SK-N-SH treated with all-trans-retinoic acid at 6 μM for 48 hours (cell line): ENCODE data around the gene GIN1.
"Not testable (repeated sequence)": the region's sequence is repeated elsewhere in the genome, so short reads cannot be mapped to it uniquely, and the experiment has no call there.

Experiments
- ATAC-seq: fragments of 200-7000 bp; cut with Tn5 transposase; 3 replicates; pipeline ENCODE4 v1.9.1; 2020; ENCODE audit warnings: mild to moderate bottlenecking, moderate library complexity
- ARNTL ChIP-seq: fragments of 450-650 bp; formaldehyde crosslinking; IDR thresholded peaks from 2 replicates; pipeline ENCODE4 v1.5.0; 2020; ENCODE audit warnings: low read depth, mild to moderate bottlenecking, moderate library complexity, borderline replicate concordance
- BACH2 ChIP-seq: fragments of 250-450 bp; sonication (Bioruptor Pico); IDR thresholded peaks from 2 replicates; pipeline ENCODE4 v1.9.0; 2021; ENCODE audit warnings: mild to moderate bottlenecking, borderline replicate concordance
- CREB5 ChIP-seq: fragments of 250-450 bp; sonication (Bioruptor Pico); IDR thresholded peaks from 2 replicates; pipeline ENCODE4 v1.5.1; 2020; ENCODE audit warnings: low read depth, mild to moderate bottlenecking, moderate library complexity
- CSDC2 ChIP-seq: fragments of 250-450 bp; sonication (Bioruptor Pico); IDR thresholded peaks from 2 replicates; pipeline ENCODE4 v1.5.0; 2020; ENCODE audit warnings: mild to moderate bottlenecking, moderate library complexity
- CSRNP3 ChIP-seq: fragments of 250-450 bp; sonication (Bioruptor Pico); IDR thresholded peaks from 2 replicates; pipeline ENCODE4 v1.5.1; 2021; ENCODE audit warnings: mild to moderate bottlenecking, moderate library complexity
- ESRRG ChIP-seq: fragments of 250-450 bp; sonication (Bioruptor Pico); IDR thresholded peaks from 2 replicates; pipeline ENCODE4 v1.6.1; 2021; ENCODE audit warnings: mild to moderate bottlenecking
- GLIS3 ChIP-seq: fragments of 250-450 bp; sonication (Bioruptor Pico); IDR thresholded peaks from 2 replicates; pipeline ENCODE4 v1.5.0; 2020; ENCODE audit warnings: mild to moderate bottlenecking, moderate library complexity
- ISL1 ChIP-seq: fragments of 250-450 bp; sonication (Bioruptor Pico); IDR thresholded peaks from 2 replicates; pipeline ENCODE4 v2.1.2; 2022; ENCODE audit warnings: mild to moderate bottlenecking, moderate library complexity
- OSR1 ChIP-seq: fragments of 250-450 bp; sonication (Bioruptor Pico); IDR thresholded peaks from 2 replicates; pipeline ENCODE4 v1.8.0; 2022; ENCODE audit warnings: moderate library complexity, mild to moderate bottlenecking, inconsistent platforms
- PATZ1 ChIP-seq: fragments of 250-450 bp; sonication (Bioruptor Pico); IDR thresholded peaks from 2 replicates; pipeline ENCODE4 v1.8.0; 2020; ENCODE audit warnings: mild to moderate bottlenecking, moderate library complexity, borderline replicate concordance
- POU6F1 ChIP-seq: fragments of 250-450 bp; sonication (Bioruptor Pico); IDR thresholded peaks from 2 replicates; pipeline ENCODE4 v1.8.0; 2021; ENCODE audit warnings: low read depth, mild to moderate bottlenecking, moderate library complexity, borderline replicate concordance
- PPARA ChIP-seq: fragments of 250-450 bp; sonication (Bioruptor Pico); IDR thresholded peaks from 2 replicates; pipeline ENCODE4 v1.5.0; 2020; ENCODE audit warnings: mild to moderate bottlenecking, borderline replicate concordance
- SNAI2 ChIP-seq: fragments of 250-450 bp; sonication (Bioruptor Pico); IDR thresholded peaks from 2 replicates; pipeline ENCODE4 v1.5.0; 2020; ENCODE audit warnings: mild to moderate bottlenecking, moderate library complexity
- TCF4 ChIP-seq: fragments of 250-450 bp; sonication (Bioruptor Pico); IDR thresholded peaks from 2 replicates; pipeline ENCODE4 v1.8.0; 2021; ENCODE audit warnings: mild to moderate bottlenecking, moderate library complexity, borderline replicate concordance
- TOX ChIP-seq: fragments of 250-450 bp; sonication (Bioruptor Pico); IDR thresholded peaks from 2 replicates; pipeline ENCODE4 v1.8.0; 2021; ENCODE audit warnings: mild to moderate bottlenecking, moderate library complexity, borderline replicate concordance
- ZC3H10 ChIP-seq: fragments of 250-450 bp; sonication (Bioruptor Pico); IDR thresholded peaks from 2 replicates; pipeline ENCODE4 v1.5.1; 2021; ENCODE audit warnings: mild to moderate bottlenecking, moderate library complexity
- ZFP3 ChIP-seq: fragments of 250-450 bp; sonication (Bioruptor Pico); IDR thresholded peaks from 2 replicates; pipeline ENCODE4 v1.5.0; 2020; ENCODE audit warnings: mild to moderate bottlenecking, moderate library complexity
- ZFP30 ChIP-seq: fragments of 450-650 bp; formaldehyde crosslinking; IDR thresholded peaks from 2 replicates; pipeline ENCODE4 v1.5.0; 2022; ENCODE audit warnings: mild to moderate bottlenecking, moderate library complexity
- ZNF565 ChIP-seq: fragments of 450-650 bp; formaldehyde crosslinking; conservative IDR thresholded peaks from 2 replicates; pipeline ENCODE4 v1.5.0; 2020; ENCODE audit warnings: low read depth, mild to moderate bottlenecking, moderate library complexity
- ZNF70 ChIP-seq: fragments of 450-650 bp; formaldehyde crosslinking; IDR thresholded peaks from 2 replicates; pipeline ENCODE4 v1.5.0; 2020; ENCODE audit warnings: mild to moderate bottlenecking, moderate library complexity
- ZNF8 ChIP-seq: fragments of 450-650 bp; formaldehyde crosslinking; IDR thresholded peaks from 2 replicates; pipeline ENCODE4 v1.5.0; 2020; ENCODE audit warnings: mild to moderate bottlenecking, moderate library complexity
- TF ChIP-seq, protein P1 (sequence below): fragments of 250-450 bp; sonication (Bioruptor Pico); IDR thresholded peaks from 2 replicates; pipeline ENCODE4 v1.5.0; 2020; ENCODE audit warnings: mild to moderate bottlenecking, moderate library complexity

Gene GIN1

GRCh38 chr5:103079796-103080195 lies 40.1 kb downstream of the GIN1 start:
- TF ChIP-seq GLIS3 (CRISPR knock-in tag) (no peak), TOX (CRISPR knock-in tag) (no peak), ZFP30 (CRISPR knock-in tag) (no peak), ZC3H10 (CRISPR knock-in tag) (no peak), BACH2 (no peak), OSR1 (no peak), ZFP3 (CRISPR knock-in tag) (no peak), CREB5 (CRISPR knock-in tag) (no peak), TCF4 (no peak), PATZ1 (CRISPR knock-in tag) (no peak), SNAI2 (CRISPR knock-in tag) (no peak), ESRRG (CRISPR knock-in tag) (no peak), ISL1 (CRISPR knock-in tag) (no peak), CSRNP3 (CRISPR knock-in tag) (no peak), ZNF565 (no peak), ARNTL (CRISPR knock-in tag) (no peak), CSDC2 (CRISPR knock-in tag) (no peak)
- TF ChIP-seq, protein P1, sequence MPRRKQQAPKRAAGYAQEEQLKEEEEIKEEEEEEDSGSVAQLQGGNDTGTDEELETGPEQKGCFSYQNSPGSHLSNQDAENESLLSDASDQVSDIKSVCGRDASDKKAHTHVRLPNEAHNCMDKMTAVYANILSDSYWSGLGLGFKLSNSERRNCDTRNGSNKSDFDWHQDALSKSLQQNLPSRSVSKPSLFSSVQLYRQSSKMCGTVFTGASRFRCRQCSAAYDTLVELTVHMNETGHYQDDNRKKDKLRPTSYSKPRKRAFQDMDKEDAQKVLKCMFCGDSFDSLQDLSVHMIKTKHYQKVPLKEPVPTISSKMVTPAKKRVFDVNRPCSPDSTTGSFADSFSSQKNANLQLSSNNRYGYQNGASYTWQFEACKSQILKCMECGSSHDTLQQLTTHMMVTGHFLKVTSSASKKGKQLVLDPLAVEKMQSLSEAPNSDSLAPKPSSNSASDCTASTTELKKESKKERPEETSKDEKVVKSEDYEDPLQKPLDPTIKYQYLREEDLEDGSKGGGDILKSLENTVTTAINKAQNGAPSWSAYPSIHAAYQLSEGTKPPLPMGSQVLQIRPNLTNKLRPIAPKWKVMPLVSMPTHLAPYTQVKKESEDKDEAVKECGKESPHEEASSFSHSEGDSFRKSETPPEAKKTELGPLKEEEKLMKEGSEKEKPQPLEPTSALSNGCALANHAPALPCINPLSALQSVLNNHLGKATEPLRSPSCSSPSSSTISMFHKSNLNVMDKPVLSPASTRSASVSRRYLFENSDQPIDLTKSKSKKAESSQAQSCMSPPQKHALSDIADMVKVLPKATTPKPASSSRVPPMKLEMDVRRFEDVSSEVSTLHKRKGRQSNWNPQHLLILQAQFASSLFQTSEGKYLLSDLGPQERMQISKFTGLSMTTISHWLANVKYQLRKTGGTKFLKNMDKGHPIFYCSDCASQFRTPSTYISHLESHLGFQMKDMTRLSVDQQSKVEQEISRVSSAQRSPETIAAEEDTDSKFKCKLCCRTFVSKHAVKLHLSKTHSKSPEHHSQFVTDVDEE (CRISPR knock-in tag), result no peak
- no peak for ATAC-seq

DNA sequence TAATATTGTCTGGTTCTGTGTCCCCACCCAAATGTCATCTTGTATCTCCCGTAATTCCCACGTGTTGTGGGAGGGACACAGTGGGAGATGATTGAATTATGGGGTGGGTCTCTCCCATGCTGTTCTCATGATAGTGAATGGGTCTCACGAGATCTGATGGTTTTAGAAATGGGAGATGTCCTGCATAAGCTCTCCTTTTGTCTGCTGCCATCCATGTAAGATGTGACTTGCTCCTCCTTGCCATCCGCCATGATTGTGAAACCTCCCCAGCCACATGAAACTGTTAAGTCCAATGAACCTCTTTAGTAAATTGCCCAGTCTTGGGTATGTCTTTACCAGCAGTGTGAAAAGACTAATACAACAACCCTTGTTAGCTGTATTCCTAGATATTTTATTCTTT lies 44.5 kb downstream of the GIN1 start:
- TF ChIP-seq BACH2 (no peak), ZFP30 (CRISPR knock-in tag) (no peak), PPARA (CRISPR knock-in tag) (no peak), SNAI2 (CRISPR knock-in tag) (no peak), ISL1 (CRISPR knock-in tag) (no peak), ZNF70 (CRISPR knock-in tag) (no peak), GLIS3 (CRISPR knock-in tag) (no peak), ESRRG (CRISPR knock-in tag) (no peak), POU6F1 (no peak), PATZ1 (CRISPR knock-in tag) (no peak), TOX (CRISPR knock-in tag) (no peak), CSDC2 (CRISPR knock-in tag) (no peak), ZNF8 (CRISPR knock-in tag) (no peak), CSRNP3 (CRISPR knock-in tag) (no peak), TCF4 (no peak)
- TF ChIP-seq, protein P1 (CRISPR knock-in tag), result no peak
- ATAC-seq, result no peak

- ATAC-seq, result not testable (repeated sequence)
Observed at GRCh38 chr5:103073500-103073899, 46.4 kb downstream of the GIN1 start.
